GM23248 (cell line): Measurements from ENCODE around the gene TSPYL6.

Experiments used
- EZH2 ChIP-seq: fragments of 200-600 bp; sonication (generic); IDR thresholded peaks from 2 replicates; pipeline ENCODE4 v1.6.1; 2018; ENCODE audit warnings: antibody characterized with exemption, mild to moderate bottlenecking; ENCODE audit not compliant: insufficient read depth, poor library complexity, severe bottlenecking
- EZH2phosphoT487 ChIP-seq: fragments of 200-600 bp; sonication (generic); IDR thresholded peaks from 2 replicates; pipeline ENCODE4 v1.6.1; 2018; ENCODE audit warnings: antibody characterized with exemption, moderate library complexity, mild to moderate bottlenecking, low read depth; ENCODE audit not compliant: insufficient read depth

GRCh38 chr2:54256091-54256694 is at the start of gene TSPYL6:
- TF ChIP-seq EZH2phosphoT487 (no peak), EZH2 (no peak)
